Measurements from ENCODE around the gene FAM118A.

Gene FAM118A

GRCh38 chr22:45376703-45377102 lies 67.0 kb downstream of the FAM118A start:
- DNase-seq (ENCODE audit: low spot score): no peak

- no peak for DNase-seq (ENCODE audit: low spot score)
These were observed 71.6 kb downstream of the FAM118A start for GRCh38 chr22:45381348-45381747.

- DNase-seq (ENCODE audit: low spot score): no peak
These were observed 79.8 kb downstream of the FAM118A start for GRCh38 chr22:45389546-45389945.
